ENCODE data around the gene AKIP1. TPM values are rescaled to one million over a fixed set of nuclear protein-coding genes. Genes with fewer than 3 reads are reported as not detected.
"Not testable (repeated sequence)": the region's sequence is repeated elsewhere in the genome, so short reads cannot be mapped to it uniquely, and the experiment has no call there.

The AKIP1 gene
- total RNA-seq, 1 experiment from 2014 or later, result 26.0 TPM

DNA sequence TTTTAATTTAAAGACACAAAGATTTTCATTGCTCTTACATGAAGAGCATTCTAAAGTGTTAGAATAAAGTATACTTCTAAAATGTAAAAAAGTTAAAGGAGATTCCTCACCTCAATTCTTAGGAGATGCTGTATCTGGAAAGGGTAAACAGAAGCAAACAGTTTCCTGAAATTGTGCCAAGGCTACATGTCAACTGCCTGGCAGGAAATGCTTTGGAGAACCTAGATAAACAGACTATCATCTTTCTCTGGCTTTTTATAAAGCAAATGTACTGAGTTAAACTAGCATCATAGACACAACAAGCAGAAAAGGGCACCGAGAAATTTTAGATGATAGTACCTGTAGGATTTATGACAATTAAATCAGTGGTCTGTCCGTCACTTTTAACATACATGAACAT lies 24.7 kb upstream of the AKIP1 start (continued):
- TF ChIP-seq, protein P1, sequence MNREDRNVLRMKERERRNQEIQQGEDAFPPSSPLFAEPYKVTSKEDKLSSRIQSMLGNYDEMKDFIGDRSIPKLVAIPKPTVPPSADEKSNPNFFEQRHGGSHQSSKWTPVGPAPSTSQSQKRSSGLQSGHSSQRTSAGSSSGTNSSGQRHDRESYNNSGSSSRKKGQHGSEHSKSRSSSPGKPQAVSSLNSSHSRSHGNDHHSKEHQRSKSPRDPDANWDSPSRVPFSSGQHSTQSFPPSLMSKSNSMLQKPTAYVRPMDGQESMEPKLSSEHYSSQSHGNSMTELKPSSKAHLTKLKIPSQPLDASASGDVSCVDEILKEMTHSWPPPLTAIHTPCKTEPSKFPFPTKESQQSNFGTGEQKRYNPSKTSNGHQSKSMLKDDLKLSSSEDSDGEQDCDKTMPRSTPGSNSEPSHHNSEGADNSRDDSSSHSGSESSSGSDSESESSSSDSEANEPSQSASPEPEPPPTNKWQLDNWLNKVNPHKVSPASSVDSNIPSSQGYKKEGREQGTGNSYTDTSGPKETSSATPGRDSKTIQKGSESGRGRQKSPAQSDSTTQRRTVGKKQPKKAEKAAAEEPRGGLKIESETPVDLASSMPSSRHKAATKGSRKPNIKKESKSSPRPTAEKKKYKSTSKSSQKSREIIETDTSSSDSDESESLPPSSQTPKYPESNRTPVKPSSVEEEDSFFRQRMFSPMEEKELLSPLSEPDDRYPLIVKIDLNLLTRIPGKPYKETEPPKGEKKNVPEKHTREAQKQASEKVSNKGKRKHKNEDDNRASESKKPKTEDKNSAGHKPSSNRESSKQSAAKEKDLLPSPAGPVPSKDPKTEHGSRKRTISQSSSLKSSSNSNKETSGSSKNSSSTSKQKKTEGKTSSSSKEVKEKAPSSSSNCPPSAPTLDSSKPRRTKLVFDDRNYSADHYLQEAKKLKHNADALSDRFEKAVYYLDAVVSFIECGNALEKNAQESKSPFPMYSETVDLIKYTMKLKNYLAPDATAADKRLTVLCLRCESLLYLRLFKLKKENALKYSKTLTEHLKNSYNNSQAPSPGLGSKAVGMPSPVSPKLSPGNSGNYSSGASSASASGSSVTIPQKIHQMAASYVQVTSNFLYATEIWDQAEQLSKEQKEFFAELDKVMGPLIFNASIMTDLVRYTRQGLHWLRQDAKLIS (CRISPR knock-in tag; IDR thresholded peaks at IDR 0.05; ENCODE audit: borderline replicate concordance), result no peak
- TF ChIP-seq, protein P2, sequence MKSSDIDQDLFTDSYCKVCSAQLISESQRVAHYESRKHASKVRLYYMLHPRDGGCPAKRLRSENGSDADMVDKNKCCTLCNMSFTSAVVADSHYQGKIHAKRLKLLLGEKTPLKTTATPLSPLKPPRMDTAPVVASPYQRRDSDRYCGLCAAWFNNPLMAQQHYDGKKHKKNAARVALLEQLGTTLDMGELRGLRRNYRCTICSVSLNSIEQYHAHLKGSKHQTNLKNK (CRISPR knock-in tag; IDR thresholded peaks at IDR 0.05), result no peak
- TF ChIP-seq, protein P3, sequence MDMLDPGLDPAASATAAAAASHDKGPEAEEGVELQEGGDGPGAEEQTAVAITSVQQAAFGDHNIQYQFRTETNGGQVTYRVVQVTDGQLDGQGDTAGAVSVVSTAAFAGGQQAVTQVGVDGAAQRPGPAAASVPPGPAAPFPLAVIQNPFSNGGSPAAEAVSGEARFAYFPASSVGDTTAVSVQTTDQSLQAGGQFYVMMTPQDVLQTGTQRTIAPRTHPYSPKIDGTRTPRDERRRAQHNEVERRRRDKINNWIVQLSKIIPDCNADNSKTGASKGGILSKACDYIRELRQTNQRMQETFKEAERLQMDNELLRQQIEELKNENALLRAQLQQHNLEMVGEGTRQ (CRISPR knock-in tag; IDR thresholded peaks at IDR 0.05), result no peak
- TF ChIP-seq NR3C1 (CRISPR knock-in tag; conservative IDR thresholded peaks at IDR 0.05; ENCODE audit: low read depth) (no peak), JAZF1 (CRISPR knock-in tag; IDR thresholded peaks at IDR 0.05) (no peak), FOXP1 (CRISPR knock-in tag; IDR thresholded peaks at IDR 0.05; ENCODE audit: borderline replicate concordance) (no peak)

DNA sequence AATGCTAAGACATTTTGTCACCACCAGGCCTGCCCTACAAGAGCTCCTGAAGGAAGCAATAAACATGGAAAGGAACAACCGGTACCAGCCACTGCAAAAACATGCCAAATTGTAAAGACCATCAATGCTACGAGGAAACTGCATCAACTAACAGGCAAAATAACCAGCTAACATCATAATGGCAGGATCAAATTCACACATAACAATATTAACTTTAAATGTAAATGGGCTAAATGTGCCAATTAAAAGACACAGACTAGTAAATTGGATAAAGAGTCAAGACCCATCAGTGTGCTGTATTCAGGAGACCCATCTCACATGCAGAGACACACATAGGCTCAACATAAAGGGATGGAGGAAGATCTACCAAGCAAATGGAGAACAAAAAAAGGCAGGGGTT lies 19.8 kb upstream of the AKIP1 start:
- POLR2A ChIA-PET; DNase-seq (ENCODE audit: low spot score); H3K27ac Mint-ChIP-seq; CTCF ChIA-PET; ATAC-seq; H3K4me3 Mint-ChIP-seq; H3K4me1 Mint-ChIP-seq: not testable (repeated sequence)
- peaks cover 18% of the 10 kb centered on the region for H3K36me3 Mint-ChIP-seq
- H3K27me3 Mint-ChIP-seq (ENCODE audit: low read depth), result peaks cover 16% of the 10 kb centered on the region
- H3K9me3 Mint-ChIP-seq, result peaks cover 45% of the 10 kb centered on the region

DNA sequence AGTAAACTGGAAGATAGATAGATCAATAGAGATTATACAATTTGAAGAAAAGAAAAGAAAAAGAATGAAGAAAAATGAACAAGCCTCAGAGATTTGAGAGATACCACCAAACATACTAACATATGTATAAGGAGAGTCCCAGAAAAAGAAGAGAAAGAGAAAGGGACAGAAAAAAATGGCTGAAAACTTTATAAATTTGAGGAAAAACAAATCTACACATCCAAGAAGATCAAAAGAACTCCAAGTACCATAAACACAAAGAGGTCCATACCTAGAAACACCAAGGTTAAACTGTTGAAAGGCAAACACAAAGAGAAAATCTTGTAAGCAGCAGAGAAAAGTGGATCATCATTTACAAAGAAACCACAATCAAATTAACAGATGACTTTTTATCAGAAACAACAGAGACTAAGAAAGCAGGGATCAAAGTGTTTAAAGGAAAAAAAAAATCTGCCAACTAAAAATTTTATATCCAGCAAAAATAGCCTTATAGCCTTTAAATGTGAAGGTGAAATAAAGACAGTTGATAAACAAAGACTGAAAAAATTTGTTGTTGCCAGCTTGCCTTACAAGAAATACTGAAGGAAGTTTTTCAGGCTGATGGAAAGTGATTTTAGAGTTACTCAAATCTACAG lies 11.8 kb upstream of the AKIP1 start:
- TF ChIP-seq, protein P4, sequence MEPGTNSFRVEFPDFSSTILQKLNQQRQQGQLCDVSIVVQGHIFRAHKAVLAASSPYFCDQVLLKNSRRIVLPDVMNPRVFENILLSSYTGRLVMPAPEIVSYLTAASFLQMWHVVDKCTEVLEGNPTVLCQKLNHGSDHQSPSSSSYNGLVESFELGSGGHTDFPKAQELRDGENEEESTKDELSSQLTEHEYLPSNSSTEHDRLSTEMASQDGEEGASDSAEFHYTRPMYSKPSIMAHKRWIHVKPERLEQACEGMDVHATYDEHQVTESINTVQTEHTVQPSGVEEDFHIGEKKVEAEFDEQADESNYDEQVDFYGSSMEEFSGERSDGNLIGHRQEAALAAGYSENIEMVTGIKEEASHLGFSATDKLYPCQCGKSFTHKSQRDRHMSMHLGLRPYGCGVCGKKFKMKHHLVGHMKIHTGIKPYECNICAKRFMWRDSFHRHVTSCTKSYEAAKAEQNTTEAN (CRISPR knock-in tag; IDR thresholded peaks at IDR 0.05), result no peak
- TF ChIP-seq, protein P5, sequence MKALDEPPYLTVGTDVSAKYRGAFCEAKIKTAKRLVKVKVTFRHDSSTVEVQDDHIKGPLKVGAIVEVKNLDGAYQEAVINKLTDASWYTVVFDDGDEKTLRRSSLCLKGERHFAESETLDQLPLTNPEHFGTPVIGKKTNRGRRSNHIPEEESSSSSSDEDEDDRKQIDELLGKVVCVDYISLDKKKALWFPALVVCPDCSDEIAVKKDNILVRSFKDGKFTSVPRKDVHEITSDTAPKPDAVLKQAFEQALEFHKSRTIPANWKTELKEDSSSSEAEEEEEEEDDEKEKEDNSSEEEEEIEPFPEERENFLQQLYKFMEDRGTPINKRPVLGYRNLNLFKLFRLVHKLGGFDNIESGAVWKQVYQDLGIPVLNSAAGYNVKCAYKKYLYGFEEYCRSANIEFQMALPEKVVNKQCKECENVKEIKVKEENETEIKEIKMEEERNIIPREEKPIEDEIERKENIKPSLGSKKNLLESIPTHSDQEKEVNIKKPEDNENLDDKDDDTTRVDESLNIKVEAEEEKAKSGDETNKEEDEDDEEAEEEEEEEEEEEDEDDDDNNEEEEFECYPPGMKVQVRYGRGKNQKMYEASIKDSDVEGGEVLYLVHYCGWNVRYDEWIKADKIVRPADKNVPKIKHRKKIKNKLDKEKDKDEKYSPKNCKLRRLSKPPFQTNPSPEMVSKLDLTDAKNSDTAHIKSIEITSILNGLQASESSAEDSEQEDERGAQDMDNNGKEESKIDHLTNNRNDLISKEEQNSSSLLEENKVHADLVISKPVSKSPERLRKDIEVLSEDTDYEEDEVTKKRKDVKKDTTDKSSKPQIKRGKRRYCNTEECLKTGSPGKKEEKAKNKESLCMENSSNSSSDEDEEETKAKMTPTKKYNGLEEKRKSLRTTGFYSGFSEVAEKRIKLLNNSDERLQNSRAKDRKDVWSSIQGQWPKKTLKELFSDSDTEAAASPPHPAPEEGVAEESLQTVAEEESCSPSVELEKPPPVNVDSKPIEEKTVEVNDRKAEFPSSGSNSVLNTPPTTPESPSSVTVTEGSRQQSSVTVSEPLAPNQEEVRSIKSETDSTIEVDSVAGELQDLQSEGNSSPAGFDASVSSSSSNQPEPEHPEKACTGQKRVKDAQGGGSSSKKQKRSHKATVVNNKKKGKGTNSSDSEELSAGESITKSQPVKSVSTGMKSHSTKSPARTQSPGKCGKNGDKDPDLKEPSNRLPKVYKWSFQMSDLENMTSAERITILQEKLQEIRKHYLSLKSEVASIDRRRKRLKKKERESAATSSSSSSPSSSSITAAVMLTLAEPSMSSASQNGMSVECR (CRISPR knock-in tag; IDR thresholded peaks at IDR 0.05; ENCODE audit: borderline replicate concordance), result no peak
- TF ChIP-seq SOX15 (CRISPR knock-in tag; IDR thresholded peaks at IDR 0.05) (no peak), PRRX2 (CRISPR knock-in tag; IDR thresholded peaks at IDR 0.05) (no peak), IRF2 (CRISPR knock-in tag; IDR thresholded peaks at IDR 0.05; ENCODE audit: borderline replicate concordance, low read depth) (no peak), RORB (CRISPR knock-in tag; IDR thresholded peaks at IDR 0.05) (no peak), NR3C1 (CRISPR knock-in tag; conservative IDR thresholded peaks at IDR 0.05; ENCODE audit: low read depth) (no peak)
- TF ChIP-seq, protein P6, sequence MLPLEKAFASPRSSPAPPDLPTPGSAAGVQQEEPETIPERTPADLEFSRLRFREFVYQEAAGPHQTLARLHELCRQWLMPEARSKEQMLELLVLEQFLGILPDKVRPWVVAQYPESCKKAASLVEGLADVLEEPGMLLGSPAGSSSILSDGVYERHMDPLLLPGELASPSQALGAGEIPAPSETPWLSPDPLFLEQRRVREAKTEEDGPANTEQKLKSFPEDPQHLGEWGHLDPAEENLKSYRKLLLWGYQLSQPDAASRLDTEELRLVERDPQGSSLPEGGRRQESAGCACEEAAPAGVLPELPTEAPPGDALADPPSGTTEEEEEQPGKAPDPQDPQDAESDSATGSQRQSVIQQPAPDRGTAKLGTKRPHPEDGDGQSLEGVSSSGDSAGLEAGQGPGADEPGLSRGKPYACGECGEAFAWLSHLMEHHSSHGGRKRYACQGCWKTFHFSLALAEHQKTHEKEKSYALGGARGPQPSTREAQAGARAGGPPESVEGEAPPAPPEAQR (CRISPR knock-in tag; IDR thresholded peaks at IDR 0.05), result no peak
- TF ChIP-seq, protein P7, sequence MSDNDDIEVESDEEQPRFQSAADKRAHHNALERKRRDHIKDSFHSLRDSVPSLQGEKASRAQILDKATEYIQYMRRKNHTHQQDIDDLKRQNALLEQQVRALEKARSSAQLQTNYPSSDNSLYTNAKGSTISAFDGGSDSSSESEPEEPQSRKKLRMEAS (CRISPR knock-in tag; IDR thresholded peaks at IDR 0.05), result no peak
- TF ChIP-seq, protein P8, sequence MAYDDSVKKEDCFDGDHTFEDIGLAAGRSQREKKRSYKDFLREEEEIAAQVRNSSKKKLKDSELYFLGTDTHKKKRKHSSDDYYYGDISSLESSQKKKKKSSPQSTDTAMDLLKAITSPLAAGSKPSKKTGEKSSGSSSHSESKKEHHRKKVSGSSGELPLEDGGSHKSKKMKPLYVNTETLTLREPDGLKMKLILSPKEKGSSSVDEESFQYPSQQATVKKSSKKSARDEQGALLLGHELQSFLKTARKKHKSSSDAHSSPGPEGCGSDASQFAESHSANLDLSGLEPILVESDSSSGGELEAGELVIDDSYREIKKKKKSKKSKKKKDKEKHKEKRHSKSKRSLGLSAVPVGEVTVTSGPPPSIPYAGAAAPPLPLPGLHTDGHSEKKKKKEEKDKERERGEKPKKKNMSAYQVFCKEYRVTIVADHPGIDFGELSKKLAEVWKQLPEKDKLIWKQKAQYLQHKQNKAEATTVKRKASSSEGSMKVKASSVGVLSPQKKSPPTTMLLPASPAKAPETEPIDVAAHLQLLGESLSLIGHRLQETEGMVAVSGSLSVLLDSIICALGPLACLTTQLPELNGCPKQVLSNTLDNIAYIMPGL (CRISPR knock-in tag; IDR thresholded peaks at IDR 0.05), result no peak
- CTCF ChIA-PET, result no interaction called here
- Mint-ChIP-seq H3K4me3 (no peak overlapping the region), H3K27ac (no peak overlapping the region), H3K27me3 (ENCODE audit: low read depth) (peaks cover 3% of the 10 kb centered on the region; the same call in 1 of the 2 replicates), H3K36me3 (peaks cover 18% of the 10 kb centered on the region), H3K9me3 (peaks cover 29% of the 10 kb centered on the region), H3K4me1 (no peaks in the 10 kb centered on the region)
- DNase-seq (ENCODE audit: low spot score) (no peak), ATAC-seq (no peak)
- POLR2A ChIA-PET, result no interaction called here
